Endothelial cell of umbilical vein (primary cell): ENCODE results near the gene BLACAT1. TPM values are rescaled to one million over a fixed set of nuclear protein-coding genes. Genes with fewer than 3 reads are reported as not detected.

Source experiments
- BruUV-seq: library from RNA; stranded (reverse); fragments of 400-500 nt; replicated peaks from 2 replicates; lab custom pipeline; 2021; lab: Mats Ljungman, UMichigan
- CTCF ChIA-PET: fragments of 300-600, 350-600 bp; sonication (Branson Sonifier 250); formaldehyde crosslinking; loops from one replicate; lab custom pipeline; 2021; ENCODE audit warnings: antibody characterized with exemption, inconsistent platforms; lab: Charles Lee
- POLR2A ChIA-PET: fragments of 300-600, 350-600 bp; sonication (Branson Sonifier 250); formaldehyde crosslinking; loops from one replicate; lab custom pipeline; 2021; ENCODE audit warnings: antibody characterized with exemption, inconsistent platforms; lab: Charles Lee
- DNase-seq: peaks from one replicate; pipeline ENCODE4 v3.0.0-alpha.2; 2011; ENCODE audit warnings: low read depth, low spot score
- FAIRE-seq: peaks from 2 replicates; lab custom pipeline; 2011; peaks lifted over from hg19 to GRCh38; lab: Jason Lieb, UNC
- H2AFZ ChIP-seq: 2 replicates; pipeline ENCODE4 v1.6.0; 2012; ENCODE audit warnings: low read depth, low read length, control low read depth, inconsistent platforms
- H3K27ac ChIP-seq: 2 replicates; pipeline ENCODE4 v1.5.1; 2011; ENCODE audit warnings: low read depth, mild to moderate bottlenecking, control low read depth, low read length, moderate library complexity; ENCODE audit not compliant: insufficient read depth
- H3K27me3 ChIP-seq, 2 experiments: 2 replicates each; pipeline versions ENCODE4 v1.6.0 to v1.6.1; 2011; ENCODE audit warnings: low read length in 2 of 2, mixed read lengths in 1 of 2; ENCODE audit not compliant: control insufficient read depth in 2 of 2, insufficient read depth in 2 of 2
- H3K36me3 ChIP-seq, 2 experiments: 2 replicates in 1 of 2; 3 replicates in 1 of 2; pipeline ENCODE4 v1.5.1; 2011; ENCODE audit warnings: low read length in 2 of 2, mild to moderate bottlenecking in 1 of 2, moderate library complexity in 1 of 2; ENCODE audit not compliant: control insufficient read depth in 2 of 2, insufficient read depth in 2 of 2; ENCODE audit errors: extremely low read depth in 1 of 2
- H3K4me1 ChIP-seq: 3 replicates; pipeline ENCODE4 v1.5.1; 2011; ENCODE audit warnings: mild to moderate bottlenecking, low read length; ENCODE audit not compliant: control insufficient read depth, insufficient read depth; ENCODE audit errors: extremely low read depth
- H3K4me2 ChIP-seq: 2 replicates; pipeline ENCODE4 v1.6.1; 2011; ENCODE audit warnings: low read length, control low read depth, mixed read lengths; ENCODE audit not compliant: insufficient read depth
- H3K4me3 ChIP-seq, 3 experiments: fragments of 200-600 bp in 1 of 3; sonication (generic), shearing (Covaris generic) in 1 of 3; replicated peaks in 1 of 3; 2 replicates each; pipeline ENCODE4 v1.5.1; 2011 to 2016; ENCODE audit warnings: control low read depth in 3 of 3, low read length in 3 of 3, mild to moderate bottlenecking in 2 of 3, inconsistent platforms in 1 of 3, low read depth in 1 of 3, moderate library complexity in 1 of 3; ENCODE audit not compliant: insufficient read depth in 1 of 3
- H3K79me2 ChIP-seq: 2 replicates; pipeline ENCODE4 v1.6.0; 2012; ENCODE audit warnings: low read length, inconsistent platforms; ENCODE audit not compliant: control insufficient read depth, insufficient read depth
- H3K9ac ChIP-seq: replicated peaks from 2 replicates; pipeline ENCODE3; 2011; ENCODE audit warnings: low read length, control low read depth; ENCODE audit not compliant: insufficient read depth; ENCODE audit errors: extremely low read depth
- H3K9me1 ChIP-seq: replicated peaks from 3 replicates; pipeline ENCODE4 v1.6.0; 2011; ENCODE audit warnings: mild to moderate bottlenecking, low read length; ENCODE audit not compliant: control insufficient read depth, insufficient read depth; ENCODE audit errors: extremely low read depth
- H3K9me3 ChIP-seq: replicated peaks from 2 replicates; pipeline ENCODE4 v1.5.1; 2012; ENCODE audit warnings: low read length, inconsistent platforms; ENCODE audit not compliant: control insufficient read depth, insufficient read depth
- H4K20me1 ChIP-seq: replicated peaks from 2 replicates; pipeline ENCODE3; 2011; ENCODE audit warnings: mild to moderate bottlenecking, low read length; ENCODE audit not compliant: control insufficient read depth, insufficient read depth; ENCODE audit errors: extremely low read depth
- CTCF ChIP-seq, 2 donors: IDR thresholded peaks; 1 replicate in 1 of 2; 2 replicates in 1 of 2; pipeline ENCODE4 v1.5.1; 2011; ENCODE audit warnings: low read length in 2 of 2, mild to moderate bottlenecking in 2 of 2, moderate library complexity in 2 of 2, control low read depth in 1 of 2, inconsistent platforms in 1 of 2, low read depth in 1 of 2; ENCODE audit not compliant: insufficient read depth in 1 of 2; ENCODE audit errors: extremely low read depth in 1 of 2
- EZH2 ChIP-seq: IDR thresholded peaks from 2 replicates; pipeline ENCODE4 v1.6.1; 2012; ENCODE audit warnings: borderline replicate concordance, low read depth, mild to moderate bottlenecking, moderate library complexity, low read length, inconsistent platforms; ENCODE audit not compliant: severe bottlenecking
- FOS ChIP-seq: IDR thresholded peaks from 2 replicates; pipeline ENCODE4 v1.6.1; 2011; ENCODE audit warnings: mild to moderate bottlenecking, low read length, moderate library complexity, borderline replicate concordance; ENCODE audit not compliant: insufficient read depth
- GATA2 ChIP-seq: IDR thresholded peaks from 2 replicates; pipeline ENCODE4 v1.7.0; 2011; ENCODE audit warnings: low read depth, mild to moderate bottlenecking, moderate library complexity, mixed read lengths, low read length; ENCODE audit not compliant: insufficient read length, insufficient read depth
- JUN ChIP-seq: IDR thresholded peaks from 2 replicates; pipeline ENCODE4 v1.6.1; 2011; ENCODE audit warnings: borderline replicate concordance, low read depth; ENCODE audit not compliant: insufficient read length, insufficient read depth
- MAX ChIP-seq: IDR thresholded peaks from 2 replicates; pipeline ENCODE4 v1.6.1; 2011; ENCODE audit not compliant: insufficient read depth, insufficient read length
- MYC ChIP-seq: IDR thresholded peaks from one replicate; pipeline ENCODE4 v1.6.1; 2011; ENCODE audit warnings: mild to moderate bottlenecking, low read depth, low read length
- POLR2A ChIP-seq: IDR thresholded peaks from 2 replicates; pipeline ENCODE4 v1.6.1; 2012; ENCODE audit warnings: low read depth, mild to moderate bottlenecking, control low read depth, low read length
- POLR2AphosphoS5 ChIP-seq: IDR thresholded peaks from 2 replicates; pipeline ENCODE4 v1.6.1; 2012; ENCODE audit warnings: low read depth, mild to moderate bottlenecking, control low read depth, low read length, moderate library complexity; ENCODE audit not compliant: insufficient read depth
- dilution Hi-C: fragments of 300-500 bp; cut with MboI; formaldehyde crosslinking; loops from one replicate; pipeline ENCODE4 v1.15.0; 2019; ENCODE audit warnings: low sequenced_read_pairs; ENCODE audit not compliant: extremely low pct_ligation_motif_present
- intact Hi-C: fragments of 100-400 bp; cut with micrococcal nuclease; formaldehyde crosslinking; loops from one replicate; pipeline ENCODE4 v1.10.0; 2022
- polyA plus RNA-seq, 4 experiments: library from polyadenylated mRNA; depleted of rRNA in 3 of 4; stranded (reverse) in 3 of 4; unstranded in 1 of 4; fragments of >200 nt; gene quantifications; 2 replicates each; pipeline versions ENCODE4 v1.2.1 to v1.2.3, GENCODE V29; 2011 to 2012; ENCODE audit warnings: missing spikeins in 1 of 4
- total RNA-seq: library from RNA; stranded (reverse); gene quantifications from 2 replicates; pipeline ENCODE4 v1.2.3, GENCODE V29; 2021

BLACAT1 gene
- total and polyA plus RNA-seq, 2 donors (not counting 3 experiments of a cell fraction or from before 2014, with no cell fraction given): not detected

GRCh38 chr1:205502992-205503391 is 47.1 kb upstream of the BLACAT1 start:
- H3K27me3 ChIP-seq: peaks cover 26 to 35% of the 10 kb centered on the region in 2 experiments
- no peak overlapping the region for H3K4me3 ChIP-seq
- no peak overlapping the region for H3K4me2 ChIP-seq
- no peaks in the 10 kb centered on the region for H3K9me3 ChIP-seq
- ChIA-PET POLR2A (no interaction called here), CTCF (interaction anchor here (1.2 to 8.9 kb wide), 4 partner anchors 9 to 64 kb away, joined by 3 to 96 read pairs (median 8); no protein-coding TSS in a partner anchor)
- H3K9ac ChIP-seq: no peak overlapping the region
- no peak overlapping the region for H2AFZ ChIP-seq
- H4K20me1 ChIP-seq: no peaks in the 10 kb centered on the region
- no peaks in the 10 kb centered on the region for H3K9me1 ChIP-seq
- DNase-seq: no peak
- H3K4me1 ChIP-seq: no peaks in the 10 kb centered on the region
- no TSS peak for BruUV-seq
- dilution Hi-C loops: no loop called here
- TF ChIP-seq GATA2 (no peak), JUN (no peak), POLR2AphosphoS5 (no peak), POLR2A (no peak), MAX (no peak), CTCF (IDR thresholded peaks at IDR 0.05; ENCODE audit: extremely low read depth in 1 of 2, insufficient read depth in 1 of 2, low read depth in 1 of 2, low read length in 2 of 2) (no peak), FOS (no peak), EZH2 (no peak), MYC (no peak)
- FAIRE-seq: no peak
- no peaks in the 10 kb centered on the region for H3K79me2 ChIP-seq
- intact Hi-C loops: no loop called here
- H3K36me3 ChIP-seq: no peaks in the 10 kb centered on the region
- H3K27ac ChIP-seq: no peak overlapping the region
